DMS79 treated with DMSO at 0.1 percent for 48 hours (cell line): Measurements from ENCODE around the gene HOXA1.
A peak's percentile ranks its signal among the peaks of the same experiment; 100 is the strongest.

Source experiments
- DNase-seq: peaks from one replicate; lab custom pipeline; 2025; lab: John Stamatoyannopoulos, UW

The HOXA1 gene

DNA sequence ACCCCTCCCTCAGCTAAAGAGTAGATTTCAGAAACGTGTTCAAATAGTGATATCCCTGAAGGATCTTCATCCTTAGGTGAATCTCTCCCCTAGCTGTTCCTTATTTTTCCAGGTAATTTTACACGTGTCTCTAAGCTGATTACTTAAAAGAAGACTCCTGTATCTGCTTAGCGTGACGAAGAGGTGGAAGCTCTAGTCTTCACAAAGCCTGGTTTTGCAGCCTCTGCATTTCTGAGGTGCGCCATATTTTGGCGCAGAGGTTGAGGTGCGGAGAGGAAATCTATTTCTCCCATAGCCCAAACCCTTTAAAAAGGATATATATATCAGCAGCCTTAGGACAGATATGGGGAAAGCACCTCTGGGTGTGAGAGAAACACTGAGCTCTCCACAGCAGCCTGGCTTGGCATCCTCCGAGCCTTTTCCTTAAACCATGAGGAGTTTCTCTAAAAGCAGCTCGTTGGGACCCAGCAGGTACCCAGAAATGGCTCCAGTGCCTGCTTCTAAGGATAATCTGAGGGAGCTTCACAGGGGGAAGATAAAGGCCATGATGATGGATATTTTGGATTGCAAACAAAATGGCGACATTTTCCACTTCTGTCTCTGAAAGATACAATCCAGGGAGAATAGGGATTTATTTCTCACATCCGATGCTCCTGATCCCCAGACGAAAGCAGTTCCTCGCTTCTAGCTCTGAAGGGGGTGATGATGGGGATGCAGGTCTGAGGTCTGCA, 9.7 kb upstream of the HOXA1 start:
- DNase-seq: no peak

DNA sequence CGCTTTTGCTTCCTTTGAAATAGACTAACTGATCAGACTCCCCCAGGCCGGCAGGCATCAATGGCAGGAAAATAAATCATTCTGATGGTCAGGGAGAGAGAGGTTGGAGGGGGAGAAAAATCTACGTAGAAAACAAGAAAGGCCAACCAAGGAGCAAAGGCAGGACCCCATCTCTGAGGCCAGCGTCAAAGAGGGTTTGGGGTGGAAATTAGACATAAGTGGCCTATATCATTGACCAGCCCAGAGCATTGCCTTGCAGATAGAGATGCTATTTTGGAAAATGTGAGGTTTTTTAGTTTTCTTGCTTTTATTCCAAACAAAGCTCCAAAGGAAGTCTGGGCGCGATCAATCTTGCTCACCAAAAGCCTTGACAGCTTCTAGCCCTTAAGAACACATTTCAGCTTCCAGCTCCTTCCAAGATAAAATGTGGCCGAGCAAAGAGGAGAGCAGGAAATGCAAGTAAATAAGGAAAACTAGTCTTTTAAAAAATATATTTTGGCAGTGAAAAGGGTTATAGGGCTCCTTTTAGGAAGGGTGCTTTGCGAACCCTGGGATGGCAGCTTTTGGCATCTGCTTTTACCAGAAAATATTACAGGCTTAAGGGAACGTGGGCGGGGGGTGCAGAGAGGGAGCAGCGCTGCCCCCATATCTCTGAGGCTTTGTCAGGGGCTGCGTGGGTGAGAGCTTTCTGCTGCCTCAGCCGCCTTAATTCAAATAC, 8.7 kb upstream of the HOXA1 start:
- no peak for DNase-seq

DNA sequence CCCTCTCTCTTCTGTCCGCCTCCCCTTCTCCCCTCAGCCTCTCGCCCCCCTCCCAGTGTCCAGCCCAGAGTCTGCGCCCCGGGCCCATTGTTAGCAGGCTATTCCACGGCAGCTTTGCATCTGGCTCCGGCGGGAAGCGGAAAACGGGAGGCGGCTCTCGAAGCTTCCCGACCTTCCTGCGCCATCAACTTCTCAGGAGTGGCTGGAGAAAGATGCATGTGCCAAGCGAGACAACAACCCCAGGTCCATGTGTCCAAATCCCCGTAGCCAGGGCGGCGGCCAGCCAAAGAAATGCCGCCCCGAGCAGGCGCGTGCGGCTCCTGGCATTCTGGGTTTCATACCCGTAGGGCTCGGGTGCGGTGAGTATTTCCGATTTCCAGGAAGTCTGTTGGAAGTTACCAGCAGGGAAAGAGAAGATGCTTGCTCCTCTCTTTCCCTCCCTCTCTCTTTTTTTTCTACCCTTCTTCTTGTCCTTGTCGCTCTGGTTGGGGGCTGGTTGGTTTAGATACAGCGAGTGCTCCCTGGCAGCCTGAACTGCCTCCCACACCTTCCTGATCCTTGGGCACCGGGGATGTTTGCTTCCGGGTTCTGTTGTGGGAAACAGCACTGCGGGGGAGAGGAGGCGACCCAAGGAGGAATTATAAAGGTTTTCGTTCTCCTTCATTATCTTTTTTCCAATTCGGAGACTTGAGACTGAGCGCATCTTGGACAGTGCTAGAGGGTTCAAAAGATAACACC, 7.9 kb upstream of the HOXA1 start:
- no peak for DNase-seq

DNA sequence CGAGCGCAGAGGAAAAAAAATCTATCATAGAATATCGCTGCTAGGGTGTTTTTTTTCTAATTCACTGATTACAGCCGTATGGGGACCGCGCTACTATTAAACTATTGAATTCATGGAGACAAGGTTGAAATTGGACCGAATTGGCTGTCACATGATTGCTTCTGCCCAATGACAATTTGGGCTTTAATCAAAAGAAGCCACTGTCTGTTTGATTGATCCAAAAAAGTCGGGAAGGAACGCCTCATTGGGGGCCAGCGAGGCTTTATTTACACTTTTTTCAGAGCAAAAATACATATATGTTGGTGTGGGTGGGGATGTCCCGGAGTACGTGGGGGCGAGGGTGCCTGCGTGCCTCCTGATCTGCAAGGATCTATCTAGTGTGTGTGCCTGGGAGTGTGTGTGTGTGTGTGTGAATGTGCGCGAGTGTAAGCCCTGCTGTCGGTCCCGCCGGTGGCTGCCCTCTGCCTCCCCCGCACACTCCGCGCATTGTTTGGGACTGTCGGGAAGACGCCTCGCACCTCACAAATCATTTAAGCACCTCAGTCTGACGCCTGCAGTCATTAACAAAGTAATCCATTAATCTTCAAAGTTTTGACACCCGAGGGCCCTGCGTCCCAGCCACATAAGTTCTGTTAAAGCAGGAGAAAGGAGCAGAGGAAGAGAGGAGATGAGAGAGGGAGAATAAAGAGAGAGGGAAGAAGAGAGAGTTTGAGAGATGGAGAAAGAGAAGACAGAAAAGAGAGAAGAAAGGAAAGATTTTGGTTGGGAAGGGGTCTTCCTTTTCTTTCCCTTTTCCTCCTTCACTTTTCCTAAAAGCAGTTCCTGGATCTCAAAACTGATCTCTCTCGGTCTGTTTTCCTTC, 7.0 kb upstream of the HOXA1 start, which contains the start of gene HOXA2:
TSS of gene HOXA2 (minus strand) at position 103 of the 862 bp plus-strand sequence. CDS start 183 bp downstream, outside the sequence.
- no peak for DNase-seq

DNA sequence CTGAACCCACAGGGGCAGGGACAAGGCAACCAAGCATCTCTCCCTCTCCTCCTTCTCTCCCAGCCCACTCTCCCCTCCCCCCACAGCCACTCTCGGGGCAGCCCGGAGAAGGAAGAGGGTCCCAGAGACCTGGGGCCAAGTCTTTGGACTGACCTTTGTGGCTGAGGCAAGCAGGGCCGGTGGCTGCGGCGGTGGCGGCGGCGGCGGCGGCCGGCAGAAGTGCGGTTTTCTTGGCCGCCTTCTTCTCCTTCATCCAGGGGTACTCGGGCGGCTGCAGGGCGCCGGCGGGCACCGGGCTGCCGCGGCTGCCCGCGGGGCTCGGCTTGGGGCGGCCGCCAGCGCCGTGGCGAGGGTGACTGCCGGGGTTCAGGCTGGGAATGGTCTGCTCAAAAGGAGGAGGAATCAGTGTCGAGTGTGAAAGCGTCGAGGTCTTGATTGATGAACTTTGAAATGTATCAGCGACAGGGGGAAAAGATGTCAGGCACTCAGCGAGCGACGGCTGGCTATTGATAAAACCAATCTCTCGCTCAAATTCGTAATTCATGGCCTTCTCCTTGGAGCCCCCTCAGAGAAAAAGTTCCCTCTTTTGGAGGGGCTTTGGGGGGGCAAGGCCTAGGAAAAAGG, 6.3 kb upstream of the HOXA1 start:
- DNase-seq: no peak

DNA sequence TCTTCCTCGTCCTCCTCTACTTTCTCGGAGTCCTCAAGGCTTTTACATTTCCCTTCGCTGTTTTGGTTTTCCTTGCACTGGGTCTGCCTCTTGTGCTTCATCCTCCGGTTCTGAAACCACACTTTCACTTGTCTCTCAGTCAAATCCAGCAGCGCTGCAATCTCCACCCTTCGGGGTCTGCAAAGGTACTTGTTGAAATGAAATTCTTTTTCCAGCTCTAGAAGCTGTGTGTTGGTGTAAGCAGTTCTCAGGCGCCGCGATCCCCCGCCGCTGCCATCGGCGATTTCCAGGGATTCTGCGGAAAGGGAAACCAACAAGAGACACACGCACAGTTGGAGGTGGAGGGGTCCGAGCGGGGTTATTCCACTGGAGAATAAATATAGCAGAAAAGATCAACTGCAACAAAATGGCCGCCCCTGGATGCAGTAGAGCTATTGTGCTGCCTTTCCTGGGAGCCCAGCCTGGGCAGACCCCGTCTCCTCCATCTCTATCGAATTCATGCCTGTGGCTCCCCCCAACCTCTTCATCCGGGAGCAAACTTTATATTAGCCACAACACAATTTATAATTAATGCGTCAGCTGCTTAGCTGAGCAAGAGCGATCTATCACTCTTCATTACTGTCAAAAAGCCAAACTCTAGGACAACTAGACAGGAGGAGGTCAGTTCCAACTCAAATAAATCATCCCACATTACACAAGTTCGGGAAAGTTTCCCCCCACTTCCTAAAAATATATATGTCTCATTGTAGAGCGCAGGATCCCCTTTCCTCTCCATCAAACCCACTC, 5.6 kb upstream of the HOXA1 start:
- no peak for DNase-seq

DNA sequence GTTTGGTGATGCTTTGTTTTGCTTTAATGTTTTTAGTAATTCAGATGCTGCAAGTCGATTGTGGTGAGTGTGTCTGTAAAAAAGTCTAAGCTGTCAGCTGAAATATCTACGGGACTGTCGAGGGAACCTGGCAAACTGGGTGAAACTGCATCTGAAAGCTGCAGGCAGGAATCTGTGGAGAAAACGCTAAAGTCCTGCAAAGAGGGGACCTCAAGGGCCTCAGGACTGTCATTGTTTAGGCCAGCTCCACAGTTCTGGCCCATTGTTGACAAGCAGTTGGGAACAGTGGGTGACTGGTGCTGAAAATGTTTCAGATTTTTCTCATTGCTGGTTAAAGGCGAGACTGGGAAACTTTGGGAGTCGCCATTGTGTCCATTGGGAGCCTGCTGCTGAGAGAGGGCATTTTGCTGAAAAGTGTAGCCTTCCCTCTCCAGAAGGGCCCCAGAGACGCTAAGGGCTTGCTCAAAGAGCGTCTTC, 4.9 kb upstream of the HOXA1 start:
- DNase-seq: no peak

DNA sequence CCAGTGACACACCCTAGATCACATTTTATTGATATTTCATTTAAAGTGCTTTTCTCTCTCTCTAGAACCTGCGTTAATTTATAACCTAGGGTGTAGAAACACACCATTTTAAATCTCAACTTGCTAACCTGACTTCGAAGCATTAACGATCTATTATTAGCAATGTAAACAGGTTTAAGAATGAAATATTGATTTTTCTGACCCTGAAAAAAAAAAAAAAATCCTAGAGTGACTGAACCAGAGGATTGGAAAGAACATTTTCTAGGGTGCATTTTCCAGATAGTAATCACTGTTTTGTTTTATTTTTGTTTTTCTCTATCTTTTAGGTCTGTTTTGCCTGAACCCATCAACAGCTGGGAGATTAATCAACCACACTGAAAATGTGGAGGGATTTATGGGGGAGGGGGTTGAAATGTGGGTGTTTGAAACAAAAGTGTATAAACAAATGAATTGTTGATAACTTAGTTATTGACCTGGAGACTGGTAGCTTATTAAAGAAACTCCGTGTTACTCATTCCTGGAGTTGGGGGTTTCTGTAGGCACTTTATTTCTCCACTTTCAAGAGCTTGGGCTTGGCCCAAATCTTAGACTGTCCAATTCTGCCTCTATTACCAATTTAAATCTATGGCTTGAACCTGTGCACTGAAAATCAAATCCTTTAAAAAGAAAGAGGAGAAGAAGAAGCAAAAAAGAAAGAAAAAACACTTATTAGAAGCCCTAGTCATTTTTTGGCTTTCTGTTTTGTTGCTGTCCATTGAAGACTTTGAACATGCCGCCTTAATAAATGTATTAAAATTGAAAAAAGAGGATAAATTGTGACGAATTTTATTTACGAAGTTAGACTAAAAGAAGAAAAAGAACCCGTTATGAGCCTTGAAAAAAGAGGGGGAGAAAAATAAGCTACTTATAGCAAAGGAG, 3.9 kb upstream of the HOXA1 start:
- DNase-seq: no peak

DNA sequence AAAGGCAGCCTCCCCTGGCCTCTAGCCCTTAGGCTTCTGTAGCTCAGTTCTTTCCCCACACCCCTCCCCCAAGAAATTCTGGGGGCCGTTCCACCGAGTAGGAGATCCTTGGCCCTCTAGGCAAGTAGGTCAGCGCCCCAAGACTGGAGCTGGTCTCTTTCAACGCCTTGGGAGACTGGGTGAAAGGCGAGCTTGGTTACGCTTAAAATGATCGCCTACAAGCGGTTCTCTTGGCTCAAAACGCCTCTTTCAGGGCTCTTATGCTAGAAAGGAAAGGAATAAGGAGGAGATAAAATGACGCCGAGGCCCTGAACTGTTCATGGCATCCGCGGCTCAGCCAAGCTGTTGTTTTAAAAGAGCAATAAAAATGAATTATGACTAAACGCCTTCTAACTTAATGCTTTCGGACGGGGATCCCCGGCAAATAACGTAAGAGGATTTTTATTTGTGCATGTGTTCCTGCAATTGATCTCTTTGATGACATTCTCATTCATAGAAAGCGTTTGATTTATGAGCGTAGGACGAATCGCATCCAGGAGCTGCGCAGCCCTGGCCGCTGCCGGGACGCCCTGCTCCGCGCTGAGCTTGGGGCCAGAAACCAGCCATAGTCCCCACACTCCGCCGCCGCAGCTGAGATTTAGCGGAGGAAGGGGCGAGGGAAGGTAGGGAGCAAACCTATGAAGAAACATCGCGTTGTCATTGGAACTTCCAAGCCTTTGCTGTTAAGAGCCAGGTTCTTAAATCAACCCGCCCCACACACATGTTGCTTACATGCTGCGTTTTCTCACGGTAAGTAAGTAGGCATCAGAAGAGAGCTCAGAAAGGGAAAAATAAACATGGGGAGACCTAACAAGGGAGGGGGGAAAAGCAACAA, 3.0 kb upstream of the HOXA1 start:
- peak; percentile 52 for DNase-seq

DNA sequence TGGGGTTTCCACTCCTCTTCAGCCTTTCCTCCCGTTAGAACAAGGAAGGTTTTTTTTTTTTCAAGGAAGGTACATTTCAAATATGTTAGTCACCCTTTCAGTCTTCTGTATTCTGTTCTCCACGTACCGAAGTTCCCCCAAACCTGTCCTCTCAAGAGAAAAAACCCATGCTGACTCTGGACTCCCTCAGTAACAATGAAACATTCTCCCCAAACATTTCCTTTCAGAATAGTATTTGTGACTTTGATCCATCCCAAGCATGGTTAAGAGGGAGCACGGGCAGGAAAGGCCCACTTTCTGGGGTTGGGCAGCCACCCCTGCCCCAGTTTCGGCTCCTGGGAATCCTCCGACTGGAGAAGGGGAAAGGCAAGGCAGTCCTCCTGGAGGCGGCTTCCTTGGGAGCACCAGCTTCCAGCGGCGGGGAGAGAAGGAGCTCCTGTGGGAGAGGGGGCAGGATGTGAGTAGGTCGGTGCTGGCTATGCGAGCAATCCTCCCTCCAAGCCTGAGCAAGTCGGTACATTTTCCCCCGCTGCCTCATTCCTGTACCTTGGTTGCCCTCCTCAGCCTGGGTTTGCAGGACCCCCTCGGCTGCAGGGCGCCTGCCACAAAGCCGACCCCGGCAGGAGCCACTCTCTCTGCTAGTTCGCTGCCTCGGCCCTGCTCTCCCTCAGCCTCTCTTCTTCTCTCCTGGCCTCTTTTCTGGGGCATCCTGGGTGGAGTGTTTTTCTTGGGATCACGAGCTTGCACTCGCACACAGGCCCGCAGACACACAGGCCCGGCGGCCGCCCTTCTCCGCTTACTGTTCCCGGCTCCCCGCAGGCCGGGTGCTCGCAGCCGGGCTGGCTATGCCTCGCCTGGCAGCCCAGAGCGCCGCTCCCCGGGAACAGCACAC, 2.1 kb upstream of the HOXA1 start:
- no peak for DNase-seq

DNA sequence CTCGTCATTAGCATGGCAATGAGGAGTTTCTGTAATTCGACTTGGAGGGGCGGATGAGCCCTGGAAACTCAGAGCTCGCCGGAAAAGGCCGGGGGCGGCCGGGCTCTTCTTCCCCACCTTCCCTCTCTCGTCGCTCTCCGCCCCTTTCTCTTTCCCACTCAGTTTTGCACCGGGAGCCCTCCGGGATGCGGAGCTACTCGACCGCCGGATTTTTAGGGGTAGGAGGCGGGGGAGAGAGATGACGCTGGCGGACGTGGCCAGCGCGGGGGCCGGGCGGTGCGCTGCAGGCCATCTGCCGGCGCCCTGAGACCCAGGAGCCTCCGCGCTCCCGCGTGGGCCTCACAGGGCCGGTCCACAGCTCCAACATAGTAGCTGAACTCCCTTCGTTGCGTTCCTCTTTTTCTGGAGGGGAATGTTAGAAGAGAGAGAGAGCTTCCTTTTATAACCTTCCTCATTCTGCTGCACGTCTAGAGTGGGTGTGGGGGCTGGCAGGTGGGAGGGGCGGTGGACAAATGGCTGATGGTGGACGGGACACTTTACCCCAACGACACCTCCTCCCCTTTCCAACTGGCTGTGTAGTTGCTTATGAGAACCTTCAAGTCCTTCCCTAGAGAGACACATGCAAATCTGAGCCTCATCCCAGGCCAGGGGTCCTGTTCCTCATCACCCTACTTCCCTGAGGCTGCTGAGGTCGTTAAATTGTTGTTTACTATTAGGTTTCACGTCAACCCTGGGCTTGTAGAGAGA, 1.1 kb upstream of the HOXA1 start:
- DNase-seq: no peak

DNA sequence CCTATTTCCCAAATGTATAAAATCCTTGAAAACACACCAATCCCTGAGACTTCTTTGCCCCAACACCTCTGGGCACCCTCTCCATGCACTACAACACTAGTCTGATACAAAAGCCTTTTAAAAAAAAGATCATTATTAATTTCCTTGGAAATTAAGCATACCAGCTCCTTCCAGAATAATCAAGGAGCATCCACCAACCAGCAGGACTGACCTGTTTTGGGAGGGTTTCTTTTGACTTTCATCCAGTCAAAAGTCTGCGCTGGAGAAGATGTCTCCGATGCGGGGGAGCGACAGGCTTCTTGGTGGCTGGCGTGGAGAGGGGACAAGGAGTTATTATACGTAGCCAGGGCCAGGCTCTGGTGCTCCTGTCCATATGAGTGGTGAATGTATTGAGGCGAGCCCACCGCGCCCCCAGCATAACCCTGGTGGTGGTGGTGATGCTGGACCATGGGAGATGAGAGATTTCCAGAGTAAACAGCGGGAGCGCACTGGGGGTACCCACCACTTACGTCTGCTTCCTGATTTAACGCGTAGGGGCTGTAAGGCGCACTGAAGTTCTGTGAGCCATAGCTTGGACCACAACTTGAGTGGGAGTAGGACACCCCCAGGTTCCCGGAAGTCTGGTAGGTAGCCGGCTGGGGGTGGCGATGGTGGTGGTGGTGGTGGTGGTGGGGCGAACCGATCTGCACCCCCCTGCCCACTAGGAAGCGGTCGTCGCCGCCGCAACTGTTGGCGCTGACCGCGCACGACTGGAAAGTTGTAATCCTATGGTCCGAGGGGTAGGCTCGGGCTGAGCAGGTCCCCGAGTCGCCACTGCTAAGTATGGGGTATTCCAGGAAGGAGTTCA, 527 bp downstream of the HOXA1 start:
- no peak for DNase-seq

DNA sequence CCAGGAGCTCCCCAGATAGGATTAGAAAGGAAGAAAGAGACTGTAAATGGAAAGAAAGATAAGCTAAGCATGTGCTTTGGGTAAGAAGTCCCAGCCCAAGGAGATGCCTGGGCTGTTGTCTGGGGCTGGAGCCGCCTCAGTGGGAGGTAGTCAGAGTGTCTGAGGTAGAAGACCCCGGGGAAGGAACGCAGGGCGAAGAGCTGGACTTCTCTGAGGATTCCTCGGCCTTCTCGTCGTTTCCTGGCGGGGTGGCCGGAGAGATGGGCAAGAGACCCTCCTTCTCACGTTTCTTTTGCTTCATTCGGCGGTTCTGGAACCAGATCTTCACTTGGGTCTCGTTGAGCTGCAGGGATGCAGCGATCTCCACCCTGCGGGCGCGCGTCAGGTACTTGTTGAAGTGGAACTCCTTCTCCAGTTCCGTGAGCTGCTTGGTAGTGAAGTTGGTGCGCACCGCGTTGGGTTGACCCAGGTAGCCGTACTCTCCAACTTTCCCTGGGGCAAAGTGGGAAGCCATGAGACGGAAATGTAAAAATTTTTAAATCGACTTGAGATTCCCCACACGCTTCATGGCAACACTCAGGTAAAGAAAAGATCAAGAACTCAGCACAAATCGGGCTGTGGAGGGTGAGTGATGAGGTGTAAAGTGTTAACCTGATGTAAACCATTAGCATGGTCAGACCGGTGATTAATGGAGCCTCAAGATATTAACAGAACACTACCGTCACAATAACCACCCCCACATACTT, 1.3 kb downstream of the HOXA1 start:
- no peak for DNase-seq

DNA sequence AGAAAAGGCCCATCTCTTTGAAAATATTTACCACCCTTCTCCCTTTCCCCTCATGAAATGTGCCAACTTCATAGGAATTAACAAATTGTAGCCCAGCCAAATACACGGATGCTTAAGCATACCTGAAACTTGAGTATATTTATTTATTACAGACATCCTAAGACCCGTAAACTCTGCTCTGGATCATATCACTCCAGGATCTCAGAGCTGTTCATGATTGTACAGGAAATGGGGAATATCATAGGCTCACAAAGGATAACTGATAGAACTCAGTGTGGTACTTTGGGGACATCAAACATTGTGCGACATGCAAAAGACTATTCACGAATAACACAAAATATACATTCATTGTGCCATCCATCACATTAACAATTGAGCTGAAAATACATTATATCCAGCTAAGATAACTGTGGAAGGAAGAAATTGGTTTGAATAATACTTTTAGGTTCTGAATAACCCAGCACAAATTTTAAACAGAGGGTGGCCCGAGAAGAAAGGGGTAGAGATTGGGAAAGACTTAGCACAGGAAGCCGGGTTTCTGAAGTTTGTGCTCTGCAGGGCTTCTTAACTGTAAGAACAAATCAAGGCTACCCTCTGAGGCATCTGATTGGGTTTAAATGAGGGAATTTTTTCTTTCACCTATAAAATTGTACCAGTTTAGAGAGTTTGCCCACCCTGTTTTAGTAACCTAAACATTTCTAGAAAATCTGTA, 2.5 kb downstream of the HOXA1 start:
- DNase-seq: no peak

DNA sequence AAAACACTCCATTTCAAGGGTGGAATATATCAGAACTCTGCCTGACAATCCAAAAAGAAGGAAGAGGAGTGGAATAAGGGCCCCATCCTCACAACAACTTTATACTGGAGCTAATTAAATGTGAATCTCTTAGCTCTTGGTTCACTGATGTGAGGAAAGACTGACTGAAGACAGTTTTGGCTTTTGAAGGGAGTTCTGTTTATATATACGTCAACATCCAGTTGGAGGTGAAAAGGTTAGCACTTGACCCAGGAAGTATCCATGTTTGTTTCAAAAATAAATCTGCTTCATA, 3.0 kb downstream of the HOXA1 start:
- no peak for DNase-seq
